Measurements from ENCODE around the gene SH3YL1. TPM values are rescaled to one million over a fixed set of nuclear protein-coding genes. Genes with fewer than 3 reads are reported as not detected.

Gene SH3YL1
- polyA plus RNA-seq, 1 experiment: 27.6 TPM

DNA sequence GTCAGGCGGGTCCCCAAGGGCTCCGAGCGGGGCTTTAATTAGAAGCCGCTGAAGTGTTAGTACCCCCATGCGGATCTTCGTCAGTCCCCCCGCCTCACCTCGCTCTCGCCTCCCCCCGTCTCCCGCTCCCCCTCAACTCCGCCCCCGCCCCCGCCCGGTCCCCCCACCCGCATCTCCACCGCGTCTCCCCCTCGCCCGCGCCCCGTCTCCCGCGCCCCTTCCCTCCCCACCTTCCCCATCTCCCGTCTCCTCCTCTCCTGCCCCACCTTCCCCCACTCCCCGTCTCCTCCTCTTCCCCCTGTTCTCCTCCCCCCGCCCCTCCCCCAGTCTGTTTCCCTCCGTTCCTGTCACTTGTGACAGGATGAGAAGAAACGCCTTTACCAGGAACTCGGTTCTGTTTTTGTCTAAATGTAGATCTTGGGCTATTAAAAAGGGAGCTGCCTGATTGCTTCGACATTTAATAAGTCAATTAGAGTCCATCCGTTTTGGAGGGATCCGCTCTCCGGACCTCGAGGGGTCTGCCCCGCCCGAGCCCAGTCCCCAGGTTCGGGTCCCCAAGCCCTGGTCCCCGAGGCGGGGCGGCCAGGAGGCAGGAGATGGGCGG, 25.0 kb upstream of the SH3YL1 start:
- peak overlapping the region; percentile 57; the same call in 1 of the 2 replicates for H3K4me3 ChIP-seq (ENCODE audit: low read depth, low read length)
- no peak overlapping the region for H3K27ac ChIP-seq (ENCODE audit: low read depth, low read length)
- CTCF ChIA-PET: interaction anchor here (0.5 to 4.9 kb wide), 11 partner anchors 11 to 271 kb away, joined by 3 to 61 read pairs (median 9); no protein-coding TSS in a partner anchor
- DNase-seq (ENCODE audit: low read depth, low spot score): no peak
- H3K9me3 ChIP-seq (ENCODE audit: control insufficient read depth, insufficient read depth, low read length): no peaks in the 10 kb centered on the region
- H3K27me3 ChIP-seq (ENCODE audit: control insufficient read depth, insufficient read depth, low read length): peaks cover 12% of the 10 kb centered on the region
- POLR2A ChIA-PET: no interaction called here
- TF ChIP-seq, protein P1, sequence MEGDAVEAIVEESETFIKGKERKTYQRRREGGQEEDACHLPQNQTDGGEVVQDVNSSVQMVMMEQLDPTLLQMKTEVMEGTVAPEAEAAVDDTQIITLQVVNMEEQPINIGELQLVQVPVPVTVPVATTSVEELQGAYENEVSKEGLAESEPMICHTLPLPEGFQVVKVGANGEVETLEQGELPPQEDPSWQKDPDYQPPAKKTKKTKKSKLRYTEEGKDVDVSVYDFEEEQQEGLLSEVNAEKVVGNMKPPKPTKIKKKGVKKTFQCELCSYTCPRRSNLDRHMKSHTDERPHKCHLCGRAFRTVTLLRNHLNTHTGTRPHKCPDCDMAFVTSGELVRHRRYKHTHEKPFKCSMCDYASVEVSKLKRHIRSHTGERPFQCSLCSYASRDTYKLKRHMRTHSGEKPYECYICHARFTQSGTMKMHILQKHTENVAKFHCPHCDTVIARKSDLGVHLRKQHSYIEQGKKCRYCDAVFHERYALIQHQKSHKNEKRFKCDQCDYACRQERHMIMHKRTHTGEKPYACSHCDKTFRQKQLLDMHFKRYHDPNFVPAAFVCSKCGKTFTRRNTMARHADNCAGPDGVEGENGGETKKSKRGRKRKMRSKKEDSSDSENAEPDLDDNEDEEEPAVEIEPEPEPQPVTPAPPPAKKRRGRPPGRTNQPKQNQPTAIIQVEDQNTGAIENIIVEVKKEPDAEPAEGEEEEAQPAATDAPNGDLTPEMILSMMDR (IDR thresholded peaks at IDR 0.05; ENCODE audit: low read depth, low read length): no peak

DNA sequence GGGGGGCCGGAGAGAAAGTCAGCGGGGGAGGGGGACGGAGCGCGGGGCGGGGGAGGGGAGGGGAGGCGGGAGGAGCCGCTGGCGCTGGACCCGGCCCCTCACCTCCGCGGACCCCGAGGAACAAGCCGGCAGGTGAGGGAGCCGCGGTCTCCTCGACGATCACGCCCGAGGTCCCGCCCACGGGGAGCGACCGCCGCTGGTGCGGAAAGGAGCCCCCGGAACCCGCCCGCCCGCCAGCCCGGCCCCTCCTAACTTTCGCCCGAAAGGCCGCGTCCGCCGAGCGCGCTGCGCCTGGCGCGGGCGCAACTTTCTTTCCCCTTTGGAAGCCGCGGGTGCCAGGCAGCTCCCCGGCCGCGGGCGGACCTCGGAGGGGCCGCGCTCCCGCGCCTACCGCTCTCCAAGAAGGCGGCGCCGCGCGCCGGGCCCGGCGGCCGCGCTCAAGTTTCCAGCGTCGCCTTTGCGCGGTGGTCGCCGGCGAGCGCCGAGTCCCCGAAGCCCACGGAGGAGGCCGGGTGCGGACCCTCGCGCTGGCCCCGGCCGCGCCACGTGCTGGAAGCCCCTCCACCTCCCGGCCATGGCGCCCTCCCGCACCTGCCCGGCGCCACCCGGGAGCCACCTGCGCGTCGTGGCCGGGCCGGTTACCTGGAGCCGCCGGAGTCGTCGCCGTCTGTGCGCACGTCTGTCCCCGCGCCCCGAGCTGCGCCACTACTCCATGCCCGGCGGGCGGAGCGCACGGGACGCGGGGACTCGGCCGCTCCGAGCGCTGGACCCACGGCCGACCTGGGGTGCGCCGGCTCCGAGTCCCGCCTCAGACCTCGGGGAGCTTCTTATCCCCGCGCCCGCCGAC, 24.3 kb upstream of the SH3YL1 start, which contains the start of gene ALKAL2:
TSS of gene ALKAL2 (minus strand) at position 181 of the 847 bp plus-strand sequence. CDS start 256 bp downstream, outside the sequence.
- H3K27me3 ChIP-seq (ENCODE audit: control insufficient read depth, insufficient read depth, low read length): peaks cover 12% of the 10 kb centered on the region
- TF ChIP-seq, protein P1 (IDR thresholded peaks at IDR 0.05; ENCODE audit: low read depth, low read length): no peak
- no peak within 1 kb of the TSS for H3K27ac ChIP-seq (ENCODE audit: low read depth, low read length)
- ChIA-PET CTCF (interaction anchor here (4.1 to 4.9 kb wide), 2 partner anchors 42 to 271 kb away, joined by 48 to 61 read pairs; no protein-coding TSS in a partner anchor), POLR2A (no interaction called here)
- no peaks in the 10 kb centered on the region for H3K9me3 ChIP-seq (ENCODE audit: control insufficient read depth, insufficient read depth, low read length)
- no peak for DNase-seq (ENCODE audit: low read depth, low spot score)
- H3K4me3 ChIP-seq (ENCODE audit: low read depth, low read length): peak within 1 kb of the TSS; percentile 31

DNA sequence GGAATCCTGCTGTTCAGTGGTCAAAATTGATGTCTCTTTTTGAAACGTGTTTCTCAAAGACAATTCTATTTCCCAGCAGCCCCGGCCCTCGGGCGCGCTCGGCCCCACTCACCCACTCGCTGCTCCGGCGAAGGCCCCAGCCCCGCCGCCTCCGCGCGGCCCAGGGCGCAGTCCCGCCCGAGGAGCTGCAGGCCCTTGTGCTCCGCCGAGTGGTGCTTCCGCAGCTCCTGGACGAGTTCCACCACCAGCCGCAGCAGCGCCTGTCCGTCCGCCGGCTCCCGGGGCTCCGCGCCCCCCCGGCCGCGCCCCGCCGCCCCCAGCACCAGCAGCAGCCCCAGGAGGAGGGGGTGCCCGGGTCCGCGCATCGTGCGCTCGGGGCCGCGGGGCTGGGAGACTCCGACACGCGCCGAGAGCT, 23.6 kb upstream of the SH3YL1 start:
- POLR2A ChIA-PET: no interaction called here
- peak overlapping the region; percentile 31 for H3K4me3 ChIP-seq (ENCODE audit: low read depth, low read length)
- H3K27ac ChIP-seq (ENCODE audit: low read depth, low read length): no peak overlapping the region
- TF ChIP-seq, protein P1 (IDR thresholded peaks at IDR 0.05; ENCODE audit: low read depth, low read length): no peak
- DNase-seq (ENCODE audit: low read depth, low spot score): no peak
- no peaks in the 10 kb centered on the region for H3K9me3 ChIP-seq (ENCODE audit: control insufficient read depth, insufficient read depth, low read length)
- H3K27me3 ChIP-seq (ENCODE audit: control insufficient read depth, insufficient read depth, low read length): peaks cover 12% of the 10 kb centered on the region
- CTCF ChIA-PET: interaction anchor here (4.9 kb wide), 1 partner anchor 41 kb away, joined by 61 read pairs; no protein-coding TSS in a partner anchor

DNA sequence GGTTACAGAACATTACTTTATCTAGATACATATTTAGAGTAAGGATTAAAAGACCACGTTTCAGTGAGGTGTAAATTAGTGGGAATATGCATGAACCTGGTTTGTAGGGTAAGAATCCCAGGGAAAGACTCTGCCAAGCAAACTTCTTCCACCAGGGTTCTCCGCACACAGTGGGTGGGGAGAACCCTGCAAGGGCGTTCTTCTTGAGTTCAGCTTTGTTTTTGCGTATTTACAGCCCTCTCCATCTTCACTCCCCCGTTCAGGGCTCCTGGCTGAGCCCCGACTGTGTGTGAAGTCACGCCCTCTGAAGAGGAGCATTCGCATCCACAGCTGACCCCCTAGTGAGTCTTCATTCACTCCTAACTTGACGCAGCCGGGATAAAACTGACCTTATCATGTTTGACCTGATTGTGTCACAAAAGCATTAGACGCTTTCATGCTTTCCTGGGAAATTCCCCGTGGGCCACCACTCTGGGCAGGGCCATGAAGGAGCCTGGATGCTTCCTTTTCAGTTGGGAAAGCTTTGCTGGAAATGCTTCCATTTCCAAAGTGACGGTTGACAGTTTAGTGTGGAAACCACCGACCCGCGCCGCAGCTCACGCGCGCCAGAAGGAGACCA, 23.1 kb upstream of the SH3YL1 start:
- ChIA-PET CTCF (interaction anchor here (3.5 kb wide), 1 partner anchor 40 kb away, joined by 21 read pairs; no protein-coding TSS in a partner anchor), POLR2A (no interaction called here)
- H3K27ac ChIP-seq (ENCODE audit: low read depth, low read length): no peak overlapping the region
- TF ChIP-seq, protein P1 (IDR thresholded peaks at IDR 0.05; ENCODE audit: low read depth, low read length): no peak
- peak overlapping the region; percentile 31; the same call in 1 of the 2 replicates for H3K4me3 ChIP-seq (ENCODE audit: low read depth, low read length)
- no peak for DNase-seq (ENCODE audit: low read depth, low spot score)
- H3K9me3 ChIP-seq (ENCODE audit: control insufficient read depth, insufficient read depth, low read length): no peaks in the 10 kb centered on the region
- H3K27me3 ChIP-seq (ENCODE audit: control insufficient read depth, insufficient read depth, low read length): peaks cover 12% of the 10 kb centered on the region
